ENCODE data around the gene ADAM19.

ADAM19 gene

GRCh38 chr5:157487358-157487757, 88.2 kb downstream of the ADAM19 start:
- H3K4me2 ChIP-seq (ENCODE audit: low read depth, low read length, poor library complexity, severe bottlenecking): no peak overlapping the region
- H4K20me1 ChIP-seq (ENCODE audit: insufficient read depth, low read length, poor library complexity, severe bottlenecking): no peaks in the 10 kb centered on the region
- H3K36me3 ChIP-seq (ENCODE audit: insufficient read depth, low read length): no peaks in the 10 kb centered on the region
- TF ChIP-seq EZH2phosphoT487 (IDR thresholded peaks at IDR 0.05; ENCODE audit: borderline replicate concordance): no peak
- TF ChIP-seq, protein P1, sequence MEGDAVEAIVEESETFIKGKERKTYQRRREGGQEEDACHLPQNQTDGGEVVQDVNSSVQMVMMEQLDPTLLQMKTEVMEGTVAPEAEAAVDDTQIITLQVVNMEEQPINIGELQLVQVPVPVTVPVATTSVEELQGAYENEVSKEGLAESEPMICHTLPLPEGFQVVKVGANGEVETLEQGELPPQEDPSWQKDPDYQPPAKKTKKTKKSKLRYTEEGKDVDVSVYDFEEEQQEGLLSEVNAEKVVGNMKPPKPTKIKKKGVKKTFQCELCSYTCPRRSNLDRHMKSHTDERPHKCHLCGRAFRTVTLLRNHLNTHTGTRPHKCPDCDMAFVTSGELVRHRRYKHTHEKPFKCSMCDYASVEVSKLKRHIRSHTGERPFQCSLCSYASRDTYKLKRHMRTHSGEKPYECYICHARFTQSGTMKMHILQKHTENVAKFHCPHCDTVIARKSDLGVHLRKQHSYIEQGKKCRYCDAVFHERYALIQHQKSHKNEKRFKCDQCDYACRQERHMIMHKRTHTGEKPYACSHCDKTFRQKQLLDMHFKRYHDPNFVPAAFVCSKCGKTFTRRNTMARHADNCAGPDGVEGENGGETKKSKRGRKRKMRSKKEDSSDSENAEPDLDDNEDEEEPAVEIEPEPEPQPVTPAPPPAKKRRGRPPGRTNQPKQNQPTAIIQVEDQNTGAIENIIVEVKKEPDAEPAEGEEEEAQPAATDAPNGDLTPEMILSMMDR (conservative IDR thresholded peaks at IDR 0.05; ENCODE audit: low read length): no peak
- H3K4me3 ChIP-seq (ENCODE audit: low read length, poor library complexity, severe bottlenecking): no peak overlapping the region
- no peaks in the 10 kb centered on the region for H3K4me1 ChIP-seq (ENCODE audit: insufficient read depth, low read length, poor library complexity, severe bottlenecking)
- no peaks in the 10 kb centered on the region for H3K79me2 ChIP-seq (ENCODE audit: insufficient read depth, low read length)
- no peak overlapping the region for H3K9ac ChIP-seq (ENCODE audit: low read depth, low read length, poor library complexity, severe bottlenecking)
- no peaks in the 10 kb centered on the region for H3K9me3 ChIP-seq (ENCODE audit: insufficient read depth, low read depth, low read length)
- no peaks in the 10 kb centered on the region for H3K9me2 ChIP-seq (replicated peaks; ENCODE audit: low read depth, low read length)
- H2AFZ ChIP-seq (ENCODE audit: low read length): no peak overlapping the region
- H3F3A ChIP-seq (ENCODE audit: low read depth): no peaks in the 10 kb centered on the region
- H3K27me3 ChIP-seq (ENCODE audit: insufficient read depth, low read length, poor library complexity, severe bottlenecking): no peaks in the 10 kb centered on the region

DNA sequence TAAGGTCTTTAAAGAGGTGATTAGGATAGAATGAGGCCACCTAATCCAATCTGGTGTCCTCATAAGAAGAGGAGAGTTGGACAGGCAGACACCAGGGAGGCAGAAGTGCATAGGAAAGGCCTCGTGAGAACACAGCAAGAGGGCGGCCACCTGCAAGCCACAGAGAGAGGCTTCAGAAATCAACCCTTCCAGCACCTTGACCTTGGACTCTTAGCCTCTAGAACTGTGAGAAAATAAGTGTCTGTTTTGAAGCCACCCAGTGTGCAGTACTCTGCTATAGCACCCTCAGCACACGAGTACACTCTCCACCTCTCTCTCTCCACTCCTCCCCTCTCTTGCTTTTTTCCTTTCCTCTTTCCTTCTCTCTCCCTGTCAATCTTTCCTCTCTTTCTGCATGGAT, 88.7 kb downstream of the ADAM19 start:
- Histone ChIP-seq H3K36me3 (ENCODE audit: insufficient read depth, low read length) (no peaks in the 10 kb centered on the region), H3K4me1 (ENCODE audit: insufficient read depth, low read length, poor library complexity, severe bottlenecking) (no peaks in the 10 kb centered on the region), H3F3A (ENCODE audit: low read depth) (no peaks in the 10 kb centered on the region), H2AFZ (ENCODE audit: low read length) (no peak overlapping the region), H3K4me3 (ENCODE audit: low read length, poor library complexity, severe bottlenecking) (no peak overlapping the region), H3K9me2 (replicated peaks; ENCODE audit: low read depth, low read length) (no peaks in the 10 kb centered on the region), H3K27me3 (ENCODE audit: insufficient read depth, low read length, poor library complexity, severe bottlenecking) (no peaks in the 10 kb centered on the region), H3K79me2 (ENCODE audit: insufficient read depth, low read length) (no peaks in the 10 kb centered on the region), H3K4me2 (ENCODE audit: low read depth, low read length, poor library complexity, severe bottlenecking) (no peak overlapping the region), H3K9me3 (ENCODE audit: insufficient read depth, low read depth, low read length) (no peaks in the 10 kb centered on the region), H4K20me1 (ENCODE audit: insufficient read depth, low read length, poor library complexity, severe bottlenecking) (no peaks in the 10 kb centered on the region), H3K9ac (ENCODE audit: low read depth, low read length, poor library complexity, severe bottlenecking) (no peak overlapping the region)
- TF ChIP-seq EZH2phosphoT487 (IDR thresholded peaks at IDR 0.05; ENCODE audit: borderline replicate concordance): no peak
- TF ChIP-seq, protein P1 (conservative IDR thresholded peaks at IDR 0.05; ENCODE audit: low read length): no peak

- H3F3A ChIP-seq (ENCODE audit: low read depth): no peaks in the 10 kb centered on the region
- no peaks in the 10 kb centered on the region for H4K20me1 ChIP-seq (ENCODE audit: insufficient read depth, low read length, poor library complexity, severe bottlenecking)
- no peak overlapping the region for H3K4me3 ChIP-seq (ENCODE audit: low read length, poor library complexity, severe bottlenecking)
- no peaks in the 10 kb centered on the region for H3K36me3 ChIP-seq (ENCODE audit: insufficient read depth, low read length)
- H3K9me3 ChIP-seq (ENCODE audit: insufficient read depth, low read depth, low read length): no peaks in the 10 kb centered on the region
- no peaks in the 10 kb centered on the region for H3K27me3 ChIP-seq (ENCODE audit: insufficient read depth, low read length, poor library complexity, severe bottlenecking)
- no peaks in the 10 kb centered on the region for H3K79me2 ChIP-seq (ENCODE audit: insufficient read depth, low read length)
- H3K4me1 ChIP-seq (ENCODE audit: insufficient read depth, low read length, poor library complexity, severe bottlenecking): no peaks in the 10 kb centered on the region
- H3K4me2 ChIP-seq (ENCODE audit: low read depth, low read length, poor library complexity, severe bottlenecking): no peak overlapping the region
- H2AFZ ChIP-seq (ENCODE audit: low read length): no peak overlapping the region
- no peaks in the 10 kb centered on the region for H3K9me2 ChIP-seq (replicated peaks; ENCODE audit: low read depth, low read length)
- no peak overlapping the region for H3K9ac ChIP-seq (ENCODE audit: low read depth, low read length, poor library complexity, severe bottlenecking)
- TF ChIP-seq EZH2phosphoT487 (IDR thresholded peaks at IDR 0.05; ENCODE audit: borderline replicate concordance): no peak
- TF ChIP-seq, protein P1 (conservative IDR thresholded peaks at IDR 0.05; ENCODE audit: low read length): no peak
Observed at GRCh38 chr5:157486221-157486681, 89.3 kb downstream of the ADAM19 start.

All from Loucy (cell line).